ENCODE measurements around the gene BCAS3. TPM values are rescaled to one million over a fixed set of nuclear protein-coding genes. Genes with fewer than 3 reads are reported as not detected.
"Not testable (repeated sequence)": the region's sequence is repeated elsewhere in the genome, so short reads cannot be mapped to it uniquely, and the experiment has no call there.

Gene BCAS3
- total RNA-seq, 2 experiments from 2014 or later, result 13.4 to 14.5 TPM

DNA sequence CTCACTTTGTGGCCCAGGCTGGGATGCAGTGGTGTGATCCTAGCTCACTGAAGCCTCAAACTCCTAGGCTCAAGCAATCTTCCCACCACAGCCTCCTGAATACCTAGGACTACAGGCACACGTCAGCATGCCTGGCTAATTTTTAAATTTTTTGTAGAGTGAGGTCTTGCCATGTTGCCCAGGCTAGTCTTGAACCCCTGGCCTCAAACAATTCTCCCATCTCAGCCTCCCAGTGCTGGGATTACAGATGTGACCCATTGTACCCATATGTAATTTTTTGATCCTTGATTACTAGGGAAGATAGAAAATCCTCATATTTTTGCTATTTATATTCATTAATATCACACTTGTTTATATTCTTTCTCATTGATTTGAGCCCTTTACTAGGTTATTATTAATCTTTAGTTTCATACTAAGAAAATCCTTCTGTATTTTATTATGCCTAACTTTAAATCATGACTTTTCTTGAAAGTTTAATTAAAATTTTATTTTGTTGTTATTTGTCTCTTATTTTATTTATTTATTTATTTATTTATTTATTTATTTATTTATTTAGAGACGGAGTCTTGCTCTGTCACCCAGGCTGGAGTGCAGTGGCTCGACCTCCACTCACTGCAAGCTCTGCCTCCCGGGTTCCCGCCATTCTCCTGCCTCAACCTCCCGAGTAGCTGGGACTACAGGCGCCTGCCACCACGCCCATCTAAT, 75.4 kb downstream of the BCAS3 start:
- ChIA-PET CTCF (ENCODE audit: unreplicated experiment) (no interaction called here), POLR2A (no interaction called here)
- no peak overlapping the region for H3K27ac ChIP-seq (ENCODE audit: low read depth, low read length, poor library complexity, severe bottlenecking)
- H3K4me1 ChIP-seq (ENCODE audit: insufficient read depth, low read length, poor library complexity, severe bottlenecking), result no peaks in the 10 kb centered on the region
- intact Hi-C loops (cut with micrococcal nuclease; ENCODE audit: unreplicated experiment), result no loop called here
- no TSS peak for BruUV-seq (replicated peaks)
- no peak for DNase-seq (ENCODE audit: low spot score)
- no peaks in the 10 kb centered on the region for H3K9me3 ChIP-seq (ENCODE audit: low read length)
- no peaks in the 10 kb centered on the region for H3K36me3 ChIP-seq (ENCODE audit: insufficient read depth, low read length)
- H3K79me2 ChIP-seq (ENCODE audit: insufficient read depth, low read depth, low read length), result no peaks in the 10 kb centered on the region
- H4K20me1 ChIP-seq (ENCODE audit: insufficient read depth, low read length), result no peaks in the 10 kb centered on the region
- no peaks in the 10 kb centered on the region for H3K9me2 ChIP-seq (ENCODE audit: insufficient read depth, low read length)
- H2AFZ ChIP-seq (ENCODE audit: low read length), result no peak overlapping the region
- H3K4me3 ChIP-seq (ENCODE audit: low read depth, low read length, poor library complexity, severe bottlenecking), result no peak overlapping the region
- TF ChIP-seq, protein P1, sequence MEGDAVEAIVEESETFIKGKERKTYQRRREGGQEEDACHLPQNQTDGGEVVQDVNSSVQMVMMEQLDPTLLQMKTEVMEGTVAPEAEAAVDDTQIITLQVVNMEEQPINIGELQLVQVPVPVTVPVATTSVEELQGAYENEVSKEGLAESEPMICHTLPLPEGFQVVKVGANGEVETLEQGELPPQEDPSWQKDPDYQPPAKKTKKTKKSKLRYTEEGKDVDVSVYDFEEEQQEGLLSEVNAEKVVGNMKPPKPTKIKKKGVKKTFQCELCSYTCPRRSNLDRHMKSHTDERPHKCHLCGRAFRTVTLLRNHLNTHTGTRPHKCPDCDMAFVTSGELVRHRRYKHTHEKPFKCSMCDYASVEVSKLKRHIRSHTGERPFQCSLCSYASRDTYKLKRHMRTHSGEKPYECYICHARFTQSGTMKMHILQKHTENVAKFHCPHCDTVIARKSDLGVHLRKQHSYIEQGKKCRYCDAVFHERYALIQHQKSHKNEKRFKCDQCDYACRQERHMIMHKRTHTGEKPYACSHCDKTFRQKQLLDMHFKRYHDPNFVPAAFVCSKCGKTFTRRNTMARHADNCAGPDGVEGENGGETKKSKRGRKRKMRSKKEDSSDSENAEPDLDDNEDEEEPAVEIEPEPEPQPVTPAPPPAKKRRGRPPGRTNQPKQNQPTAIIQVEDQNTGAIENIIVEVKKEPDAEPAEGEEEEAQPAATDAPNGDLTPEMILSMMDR (conservative IDR thresholded peaks at IDR 0.05; ENCODE audit: low read length), result no peak
- no peak for TF ChIP-seq EZH2phosphoT487 (IDR thresholded peaks at IDR 0.05; ENCODE audit: borderline replicate concordance, low read depth, low read length)
- no peak overlapping the region for H3K4me2 ChIP-seq (ENCODE audit: low read length)

DNA sequence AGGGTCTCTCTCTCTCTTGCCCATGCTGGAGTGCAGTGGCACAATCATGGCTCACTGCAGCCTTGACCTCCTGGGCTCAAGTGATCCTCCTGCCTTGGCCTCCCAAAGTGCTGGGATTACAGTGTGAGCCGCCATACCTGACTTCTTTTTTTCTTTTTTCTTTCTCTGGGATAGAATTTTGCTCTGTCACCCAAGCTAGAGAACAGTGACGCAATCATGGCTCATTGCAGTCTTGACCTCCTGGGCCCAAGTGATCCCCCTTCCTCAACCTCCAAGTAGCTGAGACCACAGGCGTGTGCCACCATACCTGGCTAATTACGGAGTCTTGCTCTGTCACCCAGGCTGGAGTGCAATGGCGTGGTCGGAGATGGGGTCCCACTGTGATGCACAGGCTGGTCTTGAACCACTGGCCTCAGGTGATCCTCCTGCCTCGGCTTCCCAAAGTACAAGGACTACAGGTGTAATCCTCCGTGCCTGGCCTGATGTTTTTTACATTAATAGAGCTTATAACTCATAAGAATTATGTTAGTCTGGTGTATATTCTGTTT, 76.5 kb downstream of the BCAS3 start:
- H3K4me2 ChIP-seq (ENCODE audit: low read length), result no peak overlapping the region
- CTCF ChIA-PET (ENCODE audit: unreplicated experiment), result no interaction called here
- no peaks in the 10 kb centered on the region for H3K36me3 ChIP-seq (ENCODE audit: insufficient read depth, low read length)
- no peaks in the 10 kb centered on the region for H3K9me3 ChIP-seq (ENCODE audit: low read length)
- TF ChIP-seq, protein P1 (conservative IDR thresholded peaks at IDR 0.05; ENCODE audit: low read length), result no peak
- TF ChIP-seq EZH2phosphoT487 (IDR thresholded peaks at IDR 0.05; ENCODE audit: borderline replicate concordance, low read depth, low read length), result no peak
- no peak for DNase-seq (ENCODE audit: low spot score)
- no peak overlapping the region for H2AFZ ChIP-seq (ENCODE audit: low read length)
- H3K9me2 ChIP-seq (ENCODE audit: insufficient read depth, low read length), result no peaks in the 10 kb centered on the region
- POLR2A ChIA-PET, result no interaction called here
- BruUV-seq (replicated peaks), result no TSS peak
- no peak overlapping the region for H3K4me3 ChIP-seq (ENCODE audit: low read depth, low read length, poor library complexity, severe bottlenecking)
- H3K27ac ChIP-seq (ENCODE audit: low read depth, low read length, poor library complexity, severe bottlenecking), result no peak overlapping the region
- H3K4me1 ChIP-seq (ENCODE audit: insufficient read depth, low read length, poor library complexity, severe bottlenecking), result no peaks in the 10 kb centered on the region
- no peaks in the 10 kb centered on the region for H3K79me2 ChIP-seq (ENCODE audit: insufficient read depth, low read depth, low read length)
- intact Hi-C loops (cut with micrococcal nuclease; ENCODE audit: unreplicated experiment), result no loop called here
- no peaks in the 10 kb centered on the region for H4K20me1 ChIP-seq (ENCODE audit: insufficient read depth, low read length)

DNA sequence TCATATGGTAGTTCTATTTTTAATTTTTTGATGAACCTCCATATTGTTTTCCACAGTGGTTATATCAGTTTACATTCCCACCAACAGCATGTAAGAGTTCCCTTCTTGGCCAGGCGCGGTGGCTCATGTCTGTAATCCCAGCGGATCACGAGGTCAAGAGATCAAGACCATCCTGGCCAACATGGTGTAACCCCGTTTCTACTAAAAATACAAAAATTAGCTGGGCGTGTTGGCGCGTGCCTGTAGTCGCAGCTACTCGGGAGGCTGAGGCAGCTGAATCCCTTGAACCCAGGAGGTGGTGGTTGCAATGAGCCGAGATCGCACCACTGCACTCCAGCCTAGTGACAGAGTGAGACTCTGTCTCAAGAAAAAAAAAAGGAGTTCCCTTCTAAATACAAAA, 79.1 kb downstream of the BCAS3 start:
- CTCF ChIA-PET (ENCODE audit: unreplicated experiment); H4K20me1 ChIP-seq (ENCODE audit: insufficient read depth, low read length); DNase-seq (ENCODE audit: low spot score); H3K4me1 ChIP-seq (ENCODE audit: insufficient read depth, low read length, poor library complexity, severe bottlenecking); H3K27ac ChIP-seq (ENCODE audit: low read depth, low read length, poor library complexity, severe bottlenecking); H2AFZ ChIP-seq (ENCODE audit: low read length); BruUV-seq (replicated peaks); H3K9me2 ChIP-seq (ENCODE audit: insufficient read depth, low read length); H3K9me3 ChIP-seq (ENCODE audit: low read length); H3K79me2 ChIP-seq (ENCODE audit: insufficient read depth, low read depth, low read length); H3K4me3 ChIP-seq (ENCODE audit: low read depth, low read length, poor library complexity, severe bottlenecking); POLR2A ChIA-PET; H3K36me3 ChIP-seq (ENCODE audit: insufficient read depth, low read length); intact Hi-C loops (cut with micrococcal nuclease; ENCODE audit: unreplicated experiment); H3K4me2 ChIP-seq (ENCODE audit: low read length): not testable (repeated sequence)
